ENCODE data around the gene ZNF672.

The ZNF672 gene

GRCh38 chr1:248815407-248816034, 22.5 kb upstream of the ZNF672 start:
- H3K36me3 ChIP-seq (ENCODE audit: control insufficient read depth, insufficient read depth, low read length) = peaks cover 8% of the 10 kb centered on the region

GRCh38 chr1:248816042-248816851, 21.8 kb upstream of the ZNF672 start:
- Histone ChIP-seq H3K4me3 (ENCODE audit: low read length) (no peak overlapping the region), H3K27me3 (ENCODE audit: control insufficient read depth, insufficient read depth, low read length) (no peaks in the 10 kb centered on the region), H3K36me3 (ENCODE audit: control insufficient read depth, insufficient read depth, low read length) (peaks cover 8% of the 10 kb centered on the region), H3K4me1 (ENCODE audit: control insufficient read depth, insufficient read depth, low read length) (peaks cover 8% of the 10 kb centered on the region), H3K9me3 (ENCODE audit: control insufficient read depth, low read length) (no peaks in the 10 kb centered on the region), H3K9ac (ENCODE audit: low read length) (no peak overlapping the region)

More at GRCh38 chr1:248815407-248816034, 22.5 kb upstream of the ZNF672 start:
- no peaks in the 10 kb centered on the region for H3K9me3 ChIP-seq (ENCODE audit: control insufficient read depth, low read length)
- H3K4me3 ChIP-seq (ENCODE audit: low read length) = no peak overlapping the region
- H3K9ac ChIP-seq (ENCODE audit: low read length) = no peak overlapping the region
- no peaks in the 10 kb centered on the region for H3K27me3 ChIP-seq (ENCODE audit: control insufficient read depth, insufficient read depth, low read length)
- H3K4me1 ChIP-seq (ENCODE audit: control insufficient read depth, insufficient read depth, low read length) = peaks cover 7% of the 10 kb centered on the region

GRCh38 chr1:248817065-248817464, 21.0 kb upstream of the ZNF672 start:
- Histone ChIP-seq H3K36me3 (ENCODE audit: control insufficient read depth, insufficient read depth, low read length) (peaks cover 8% of the 10 kb centered on the region), H3K9me3 (ENCODE audit: control insufficient read depth, low read length) (no peaks in the 10 kb centered on the region), H3K4me3 (ENCODE audit: low read length) (no peak overlapping the region), H3K27me3 (ENCODE audit: control insufficient read depth, insufficient read depth, low read length) (no peaks in the 10 kb centered on the region), H3K9ac (ENCODE audit: low read length) (no peak overlapping the region), H3K4me1 (ENCODE audit: control insufficient read depth, insufficient read depth, low read length) (peaks cover 8% of the 10 kb centered on the region)

- no peak overlapping the region for H3K9ac ChIP-seq (ENCODE audit: low read length)
- H3K4me3 ChIP-seq (ENCODE audit: low read length) = no peak overlapping the region
- H3K9me3 ChIP-seq (ENCODE audit: control insufficient read depth, low read length) = no peaks in the 10 kb centered on the region
- peaks cover 5% of the 10 kb centered on the region for H3K36me3 ChIP-seq (ENCODE audit: control insufficient read depth, insufficient read depth, low read length)
- H3K4me1 ChIP-seq (ENCODE audit: control insufficient read depth, insufficient read depth, low read length) = peaks cover 19% of the 10 kb centered on the region
- no peaks in the 10 kb centered on the region for H3K27me3 ChIP-seq (ENCODE audit: control insufficient read depth, insufficient read depth, low read length)
Measured at GRCh38 chr1:248818505-248819374, 19.3 kb upstream of the ZNF672 start.

- Histone ChIP-seq H3K27me3 (ENCODE audit: control insufficient read depth, insufficient read depth, low read length) (no peaks in the 10 kb centered on the region), H3K4me3 (ENCODE audit: low read length) (no peak overlapping the region), H3K9ac (ENCODE audit: low read length) (no peak overlapping the region), H3K4me1 (ENCODE audit: control insufficient read depth, insufficient read depth, low read length) (peaks cover 32% of the 10 kb centered on the region), H3K9me3 (ENCODE audit: control insufficient read depth, low read length) (no peaks in the 10 kb centered on the region), H3K36me3 (ENCODE audit: control insufficient read depth, insufficient read depth, low read length) (no peaks in the 10 kb centered on the region)
Measured at GRCh38 chr1:248820041-248820585, 17.9 kb upstream of the ZNF672 start.

- Histone ChIP-seq H3K27me3 (ENCODE audit: control insufficient read depth, insufficient read depth, low read length) (no peaks in the 10 kb centered on the region), H3K9me3 (ENCODE audit: control insufficient read depth, low read length) (no peaks in the 10 kb centered on the region), H3K9ac (ENCODE audit: low read length) (no peak overlapping the region), H3K4me3 (ENCODE audit: low read length) (no peak overlapping the region), H3K4me1 (ENCODE audit: control insufficient read depth, insufficient read depth, low read length) (peaks cover 34% of the 10 kb centered on the region), H3K36me3 (ENCODE audit: control insufficient read depth, insufficient read depth, low read length) (no peaks in the 10 kb centered on the region)
Measured at GRCh38 chr1:248821101-248821500, 16.9 kb upstream of the ZNF672 start.

- H3K27me3 ChIP-seq (ENCODE audit: control insufficient read depth, insufficient read depth, low read length) = no peaks in the 10 kb centered on the region
- peaks cover 34% of the 10 kb centered on the region for H3K4me1 ChIP-seq (ENCODE audit: control insufficient read depth, insufficient read depth, low read length)
- no peak overlapping the region for H3K4me3 ChIP-seq (ENCODE audit: low read length)
- no peak overlapping the region for H3K9ac ChIP-seq (ENCODE audit: low read length)
- H3K36me3 ChIP-seq (ENCODE audit: control insufficient read depth, insufficient read depth, low read length) = no peaks in the 10 kb centered on the region
- H3K9me3 ChIP-seq (ENCODE audit: control insufficient read depth, low read length) = no peaks in the 10 kb centered on the region
Measured at GRCh38 chr1:248821641-248822040, 16.4 kb upstream of the ZNF672 start.

GRCh38 chr1:248822148-248823032, 15.6 kb upstream of the ZNF672 start:
- H3K9me3 ChIP-seq (ENCODE audit: control insufficient read depth, low read length) = no peaks in the 10 kb centered on the region
- peaks cover 41% of the 10 kb centered on the region for H3K4me1 ChIP-seq (ENCODE audit: control insufficient read depth, insufficient read depth, low read length)
- H3K9ac ChIP-seq (ENCODE audit: low read length) = no peak overlapping the region
- no peaks in the 10 kb centered on the region for H3K36me3 ChIP-seq (ENCODE audit: control insufficient read depth, insufficient read depth, low read length)
- H3K4me3 ChIP-seq (ENCODE audit: low read length) = no peak overlapping the region
- H3K27me3 ChIP-seq (ENCODE audit: control insufficient read depth, insufficient read depth, low read length) = no peaks in the 10 kb centered on the region

- no peak overlapping the region for H3K9ac ChIP-seq (ENCODE audit: low read length)
- no peaks in the 10 kb centered on the region for H3K27me3 ChIP-seq (ENCODE audit: control insufficient read depth, insufficient read depth, low read length)
- peaks cover 43% of the 10 kb centered on the region for H3K4me1 ChIP-seq (ENCODE audit: control insufficient read depth, insufficient read depth, low read length)
- no peak overlapping the region for H3K4me3 ChIP-seq (ENCODE audit: low read length)
- H3K9me3 ChIP-seq (ENCODE audit: control insufficient read depth, low read length) = no peaks in the 10 kb centered on the region
- H3K36me3 ChIP-seq (ENCODE audit: control insufficient read depth, insufficient read depth, low read length) = no peaks in the 10 kb centered on the region
Measured at GRCh38 chr1:248823517-248824001, 14.5 kb upstream of the ZNF672 start.

GRCh38 chr1:248824301-248824700, 13.7 kb upstream of the ZNF672 start:
- H3K27me3 ChIP-seq (ENCODE audit: control insufficient read depth, insufficient read depth, low read length) = no peaks in the 10 kb centered on the region
- no peaks in the 10 kb centered on the region for H3K9me3 ChIP-seq (ENCODE audit: control insufficient read depth, low read length)
- H3K36me3 ChIP-seq (ENCODE audit: control insufficient read depth, insufficient read depth, low read length) = no peaks in the 10 kb centered on the region
- peaks cover 43% of the 10 kb centered on the region for H3K4me1 ChIP-seq (ENCODE audit: control insufficient read depth, insufficient read depth, low read length)
- no peak overlapping the region for H3K9ac ChIP-seq (ENCODE audit: low read length)
- H3K4me3 ChIP-seq (ENCODE audit: low read length) = no peak overlapping the region

GRCh38 chr1:248824701-248825100, 13.3 kb upstream of the ZNF672 start:
- Histone ChIP-seq H3K4me1 (ENCODE audit: control insufficient read depth, insufficient read depth, low read length) (peaks cover 43% of the 10 kb centered on the region), H3K9ac (ENCODE audit: low read length) (peak overlapping the region; percentile 94), H3K4me3 (ENCODE audit: low read length) (no peak overlapping the region)

More at GRCh38 chr1:248824701-248825100, 13.3 kb upstream of the ZNF672 start:
- no peaks in the 10 kb centered on the region for H3K36me3 ChIP-seq (ENCODE audit: control insufficient read depth, insufficient read depth, low read length)
- H3K9me3 ChIP-seq (ENCODE audit: control insufficient read depth, low read length) = no peaks in the 10 kb centered on the region
- no peaks in the 10 kb centered on the region for H3K27me3 ChIP-seq (ENCODE audit: control insufficient read depth, insufficient read depth, low read length)

All from mucosa of stomach (tissue), 1 donor.